Coronary artery (tissue), 2 donors: ENCODE results near the gene HLA-DMA.

Source experiments
- DNase-seq: peaks from one replicate; pipeline ENCODE4 v3.0.0-alpha.2; 2017; ENCODE audit warnings: low spot score
- H3K27ac ChIP-seq, 2 donors: fragments of 200-600 bp; sonication (generic); one replicate each; pipeline ENCODE4 v1.5.1; 2016 to 2019
- H3K4me3 ChIP-seq: fragments of 200-600 bp; sonication (generic); 2 replicates; pipeline ENCODE4 v1.5.1; 2016; ENCODE audit warnings: mild to moderate bottlenecking, moderate library complexity
- CTCF ChIP-seq: fragments of 200-600 bp; sonication (generic); IDR thresholded peaks from one replicate; pipeline ENCODE4 v1.5.1; 2019; ENCODE audit warnings: antibody characterized with exemption

HLA-DMA gene

GRCh38 chr6:32964776-32965175 is 11.9 kb upstream of the HLA-DMA start:
- no peak overlapping the region for H3K27ac ChIP-seq
- no peak for TF ChIP-seq CTCF
- H3K4me3 ChIP-seq, result no peak overlapping the region
- no peak for DNase-seq

GRCh38 chr6:32963866-32964265 is 11.0 kb upstream of the HLA-DMA start:
- no peak overlapping the region for H3K4me3 ChIP-seq
- H3K27ac ChIP-seq, result no peak overlapping the region
- no peak for DNase-seq
- TF ChIP-seq CTCF, result no peak

DNA sequence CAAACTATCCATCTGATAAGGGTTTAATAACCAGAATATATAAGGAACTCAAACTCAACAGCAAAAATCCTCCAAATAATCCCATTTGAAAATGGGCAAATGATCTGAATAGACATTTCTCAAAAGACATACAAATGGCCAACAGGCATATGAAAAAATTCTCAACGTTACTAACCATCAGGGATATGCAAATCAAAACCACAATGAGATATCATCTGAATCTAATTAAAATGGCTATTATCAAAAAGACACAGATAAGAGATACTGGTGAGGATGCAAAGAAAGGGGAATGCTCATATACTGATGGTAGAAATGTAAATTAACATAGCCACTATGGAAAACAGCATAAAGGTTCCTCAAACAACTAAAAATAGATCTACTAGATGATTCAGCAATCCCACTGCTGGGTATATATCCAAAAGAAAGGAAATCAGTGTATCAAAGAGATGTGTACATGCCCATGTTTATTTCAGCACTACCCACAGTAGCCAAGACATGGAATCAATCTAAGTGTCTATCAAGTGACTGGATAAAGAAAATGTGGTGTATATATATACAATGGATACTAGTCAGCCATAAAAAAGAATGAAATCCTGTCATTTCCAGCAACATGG is 9.4 kb upstream of the HLA-DMA start:
- TF ChIP-seq CTCF, result no peak
- no peak for DNase-seq
- Histone ChIP-seq H3K27ac (no peak overlapping the region), H3K4me3 (no peak overlapping the region)

DNA sequence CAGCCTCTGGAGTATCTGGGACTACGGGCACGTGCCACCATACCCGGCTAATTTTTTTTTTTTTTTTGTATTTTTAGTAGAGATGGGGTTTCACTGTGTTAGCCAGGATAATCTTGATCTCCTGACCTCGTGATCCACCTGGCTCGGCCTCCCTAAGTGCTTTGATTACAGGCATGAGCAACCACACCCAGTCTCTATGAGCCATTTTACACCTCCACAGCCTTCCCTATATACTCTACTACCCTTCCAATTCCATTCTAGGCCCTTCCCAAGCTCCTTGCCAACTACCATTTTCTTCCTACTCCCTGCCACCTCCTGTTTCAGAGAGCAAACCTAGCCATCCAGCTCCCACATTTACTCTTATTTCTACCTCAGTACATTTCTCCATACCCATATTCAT is 7.7 kb upstream of the HLA-DMA start:
- Histone ChIP-seq H3K27ac (no peak overlapping the region), H3K4me3 (no peak overlapping the region)
- TF ChIP-seq CTCF, result no peak
- DNase-seq, result no peak

DNA sequence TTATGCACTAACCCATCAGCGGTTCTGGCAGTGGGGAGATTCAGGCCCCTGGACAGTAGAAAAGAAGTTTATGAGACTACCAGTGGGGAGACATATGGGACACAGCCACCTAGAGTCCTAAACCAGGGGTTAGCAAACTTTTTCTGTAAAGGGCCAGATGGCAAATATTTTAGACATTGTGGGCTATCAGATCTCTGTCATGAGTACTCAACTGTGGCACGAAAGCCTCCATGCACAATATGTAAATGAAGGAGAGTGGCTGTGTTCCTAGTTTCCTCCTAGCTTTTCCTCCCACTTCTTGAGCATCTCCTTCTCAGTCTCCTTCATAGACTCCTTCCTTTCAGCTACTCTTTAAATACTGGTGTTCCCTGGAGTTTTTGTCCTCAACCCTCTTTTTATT is 3.3 kb upstream of the HLA-DMA start:
- no peak for DNase-seq
- no peak overlapping the region for H3K27ac ChIP-seq
- no peak overlapping the region for H3K4me3 ChIP-seq
- no peak for TF ChIP-seq CTCF

- Histone ChIP-seq H3K4me3 (no peak overlapping the region), H3K27ac (no peak overlapping the region)
- TF ChIP-seq CTCF, result no peak
- DNase-seq, result no peak
Measured at GRCh38 chr6:32954986-32955802, 2.3 kb upstream of the HLA-DMA start.

- TF ChIP-seq CTCF, result no peak
- no peak overlapping the region for H3K4me3 ChIP-seq
- no peak overlapping the region for H3K27ac ChIP-seq
- no peak for DNase-seq
Measured at GRCh38 chr6:32954267-32954666, 1.4 kb upstream of the HLA-DMA start.
